ENCODE measurements around the gene SMIM1. TPM values are rescaled to one million over a fixed set of nuclear protein-coding genes. Genes with fewer than 3 reads are reported as not detected.

The SMIM1 gene
- total RNA-seq, 4 donors from 2014 or later, result 1.5 to 5.3 TPM; not detected in 2

DNA sequence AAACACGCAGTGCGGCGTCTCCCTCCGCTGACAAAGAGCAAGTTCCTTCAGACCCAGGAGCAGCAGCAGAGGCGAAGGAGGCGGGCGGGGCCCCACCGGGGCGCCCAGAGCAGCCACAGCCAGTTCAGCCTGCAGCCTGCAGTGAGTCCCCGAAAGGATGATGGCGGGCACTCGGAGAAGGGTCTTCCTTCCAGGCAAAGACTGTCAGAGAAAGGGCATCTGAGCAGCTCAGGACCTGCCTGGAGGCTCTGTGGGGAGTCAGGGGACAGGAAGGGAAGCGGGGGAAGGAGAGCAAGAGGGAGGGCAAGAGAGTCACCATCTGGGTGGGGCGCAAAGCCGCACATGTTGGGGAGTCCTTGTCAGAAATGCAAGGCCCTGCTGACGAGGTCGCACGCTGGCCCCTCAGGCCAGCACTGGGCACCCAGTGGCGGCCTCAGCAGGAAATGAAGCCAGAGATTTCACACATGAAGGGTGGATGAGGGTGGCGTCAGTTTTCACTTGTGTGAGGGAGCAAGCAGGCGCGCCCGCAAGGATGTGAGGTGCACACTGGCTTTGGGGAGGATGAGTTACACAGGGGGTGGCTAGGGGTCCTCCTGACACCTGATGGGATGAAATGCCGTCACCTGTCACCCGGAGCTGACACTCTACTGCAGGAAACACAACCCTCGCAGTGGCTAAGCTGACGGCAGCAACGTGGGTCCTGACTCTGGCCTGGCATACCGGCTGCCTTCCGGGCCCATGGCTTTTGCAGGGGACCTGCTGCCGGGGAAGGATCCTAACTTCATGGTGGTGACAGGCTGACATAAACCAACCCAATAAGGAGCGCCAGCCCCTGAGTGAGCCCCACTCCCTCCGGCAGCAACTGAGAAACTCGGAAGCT lies 17.1 kb downstream of the SMIM1 start:
- WGBS, 2 donors, result 86% methylated on average over 13 to 16 of the region's 34 CpGs
- Histone ChIP-seq H3K27ac (no peak overlapping the region), H3K36me3 (peaks cover 9 to 80% (median 33%) of the 10 kb centered on the region in 3 donors), H3K27me3 (no peaks in the 10 kb centered on the region), H3K4me3 (no peak overlapping the region), H3K9me3 (no peaks in the 10 kb centered on the region), H3K4me1 (peaks cover 13 to 52% (median 25%) of the 10 kb centered on the region in 3 donors)
- intact Hi-C loops (cut with DNase I), result no loop called here
- TF ChIP-seq, protein P1, sequence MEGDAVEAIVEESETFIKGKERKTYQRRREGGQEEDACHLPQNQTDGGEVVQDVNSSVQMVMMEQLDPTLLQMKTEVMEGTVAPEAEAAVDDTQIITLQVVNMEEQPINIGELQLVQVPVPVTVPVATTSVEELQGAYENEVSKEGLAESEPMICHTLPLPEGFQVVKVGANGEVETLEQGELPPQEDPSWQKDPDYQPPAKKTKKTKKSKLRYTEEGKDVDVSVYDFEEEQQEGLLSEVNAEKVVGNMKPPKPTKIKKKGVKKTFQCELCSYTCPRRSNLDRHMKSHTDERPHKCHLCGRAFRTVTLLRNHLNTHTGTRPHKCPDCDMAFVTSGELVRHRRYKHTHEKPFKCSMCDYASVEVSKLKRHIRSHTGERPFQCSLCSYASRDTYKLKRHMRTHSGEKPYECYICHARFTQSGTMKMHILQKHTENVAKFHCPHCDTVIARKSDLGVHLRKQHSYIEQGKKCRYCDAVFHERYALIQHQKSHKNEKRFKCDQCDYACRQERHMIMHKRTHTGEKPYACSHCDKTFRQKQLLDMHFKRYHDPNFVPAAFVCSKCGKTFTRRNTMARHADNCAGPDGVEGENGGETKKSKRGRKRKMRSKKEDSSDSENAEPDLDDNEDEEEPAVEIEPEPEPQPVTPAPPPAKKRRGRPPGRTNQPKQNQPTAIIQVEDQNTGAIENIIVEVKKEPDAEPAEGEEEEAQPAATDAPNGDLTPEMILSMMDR (IDR thresholded peaks at IDR 0.05), result no peak
- no peak for DNase-seq

DNA sequence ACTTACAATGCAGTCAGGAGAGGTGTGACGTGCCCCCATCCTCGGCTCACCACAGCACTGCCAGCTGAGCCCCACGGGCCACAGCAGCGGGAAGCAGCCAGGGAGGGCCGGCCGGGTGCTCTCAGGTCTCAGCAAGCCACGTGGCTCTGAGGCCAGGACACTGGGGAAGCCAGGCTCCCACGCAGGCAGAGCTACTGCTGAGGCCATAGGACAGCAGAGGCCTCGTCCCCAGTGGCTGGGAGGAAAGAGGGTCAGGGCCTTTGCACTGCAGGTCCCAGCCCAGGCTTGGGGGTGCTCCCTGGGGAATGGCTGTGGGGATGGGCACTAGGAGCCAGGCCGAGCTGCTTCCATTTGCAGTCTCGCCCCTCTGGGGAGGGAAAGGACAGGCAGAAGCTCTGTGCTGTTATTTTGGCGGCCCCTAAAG lies 18.0 kb downstream of the SMIM1 start:
- 71 to 83% methylated on average over 4 to 7 of the region's 12 CpGs for WGBS, 2 donors
- no peaks in the 10 kb centered on the region for H3K9me3 ChIP-seq
- peaks cover 9 to 71% (median 26%) of the 10 kb centered on the region in 3 donors for H3K36me3 ChIP-seq
- H3K27ac ChIP-seq, result no peak overlapping the region
- intact Hi-C loops (cut with DNase I), result no loop called here
- DNase-seq, result no peak
- no peak overlapping the region for H3K4me3 ChIP-seq
- H3K27me3 ChIP-seq, result no peaks in the 10 kb centered on the region
- H3K4me1 ChIP-seq, result peaks cover 20 to 61% (median 34%) of the 10 kb centered on the region in 3 donors
- TF ChIP-seq POLR2A (IDR thresholded peaks at IDR 0.05), result no peak
- TF ChIP-seq, protein P1 (IDR thresholded peaks at IDR 0.05), result no peak

DNA sequence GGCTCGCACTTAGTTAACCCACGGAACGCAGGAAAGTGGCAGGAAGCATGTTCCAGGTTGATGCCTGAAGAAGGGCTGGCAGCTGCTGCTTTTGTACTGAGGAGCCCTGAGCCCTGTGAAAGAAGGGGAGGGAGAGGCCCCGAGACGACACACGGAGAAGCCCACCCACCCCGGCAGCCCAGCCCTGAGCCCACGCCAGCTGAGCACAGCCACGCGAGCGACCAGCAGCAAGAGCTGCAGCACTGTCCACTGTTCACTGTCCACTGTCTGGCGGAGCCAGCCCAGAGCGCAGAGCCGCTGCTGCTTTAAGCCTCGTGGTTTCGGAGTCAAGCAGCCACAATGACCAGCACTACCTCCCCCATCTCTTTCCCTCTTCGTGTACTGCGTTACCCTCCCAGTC lies 18.4 kb downstream of the SMIM1 start:
- H3K4me1 ChIP-seq, result peaks cover 23 to 65% (median 35%) of the 10 kb centered on the region in 3 donors
- intact Hi-C loops (cut with DNase I), result no loop called here
- H3K36me3 ChIP-seq, result peaks cover 9 to 67% (median 22%) of the 10 kb centered on the region in 3 donors

DNA sequence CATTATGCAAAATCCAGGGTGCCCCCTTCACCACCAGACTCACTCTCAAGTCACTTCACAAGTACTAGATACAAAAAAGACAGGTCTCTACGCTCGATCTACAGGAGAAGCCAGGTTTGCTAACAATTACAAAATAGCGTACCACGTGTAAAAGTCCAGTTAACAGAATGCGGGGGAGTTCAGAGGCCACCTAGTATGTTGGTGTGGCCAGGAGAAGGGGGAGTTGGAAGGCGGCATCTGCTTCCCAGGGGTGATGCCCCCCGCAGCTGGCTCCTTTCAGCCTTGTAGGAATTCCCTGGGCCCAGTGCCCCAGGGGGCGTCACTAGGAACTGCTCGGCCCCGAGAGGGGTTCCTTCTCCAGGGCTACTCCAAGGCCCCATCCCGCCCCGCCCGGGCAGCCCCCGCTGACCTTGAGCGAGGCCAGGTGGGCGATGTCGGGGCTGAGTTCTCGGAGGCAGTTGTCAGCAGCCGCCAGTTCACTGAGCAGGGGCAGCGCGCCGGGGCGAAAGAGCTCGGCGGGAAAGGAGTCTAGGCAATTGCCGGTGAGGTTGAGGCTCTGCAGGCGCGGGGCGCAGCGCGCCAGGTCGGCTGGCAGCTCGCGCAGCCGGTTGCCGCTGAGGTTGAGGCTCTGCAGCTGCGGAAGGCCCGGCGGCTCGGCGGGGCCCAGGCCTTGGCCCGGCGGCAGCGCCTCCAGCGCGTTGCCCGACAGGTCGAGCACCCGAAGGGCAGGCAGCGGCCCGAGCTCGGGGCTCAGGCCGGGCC lies 23.1 kb downstream of the SMIM1 start:
- intact Hi-C loops (cut with DNase I), result no loop called here
- peak overlapping the region; percentile 77 to 95 (median 92) for H3K4me3 ChIP-seq
- H3K9me3 ChIP-seq, result no peaks in the 10 kb centered on the region
- TF ChIP-seq, protein P1 (IDR thresholded peaks at IDR 0.05), result no peak
- no peak for TF ChIP-seq POLR2A (IDR thresholded peaks at IDR 0.05)
- H3K36me3 ChIP-seq, result peaks cover 0 to 20% (median 0%) of the 10 kb centered on the region in 3 donors
- DNase-seq, result no peak
- WGBS, 2 donors, result 14 to 25% methylated on average over 5 to 7 of the region's 53 CpGs
- H3K4me1 ChIP-seq, result peaks cover 27 to 53% (median 40%) of the 10 kb centered on the region in 3 donors
- peak overlapping the region; percentile 76 to 81 (median 79) for H3K27ac ChIP-seq
- H3K27me3 ChIP-seq, result peaks cover 0 to 10% (median 0%) of the 10 kb centered on the region in 4 donors

More for the DNA sequence above, 18.4 kb downstream of the SMIM1 start:
- Histone ChIP-seq H3K9me3 (no peaks in the 10 kb centered on the region), H3K27ac (no peak overlapping the region), H3K4me3 (no peak overlapping the region), H3K27me3 (no peaks in the 10 kb centered on the region)
- 79 to 87% methylated on average over 7 to 9 of the region's 18 CpGs for WGBS, 2 donors
- no peak for DNase-seq
- TF ChIP-seq POLR2A (IDR thresholded peaks at IDR 0.05), result no peak
- TF ChIP-seq, protein P1 (IDR thresholded peaks at IDR 0.05), result no peak
